WERI-Rb-1 (cell line): Measurements from ENCODE around the gene PKD1L1.
"Not testable (repeated sequence)": the region's sequence is repeated elsewhere in the genome, so short reads cannot be mapped to it uniquely, and the experiment has no call there.

Experiments used
- DNase-seq: peaks from one replicate; pipeline ENCODE4 v3.0.0-alpha.2; 2020
- H3K27ac ChIP-seq: fragments of 250-450 bp; sonication (Bioruptor Pico); 2 replicates; pipeline ENCODE4 v1.5.1; 2020; ENCODE audit warnings: mild to moderate bottlenecking, moderate library complexity
- H3K27me3 ChIP-seq: fragments of 250-450 bp; sonication (Bioruptor Pico); 2 replicates; pipeline ENCODE4 v1.5.1; 2021; ENCODE audit warnings: mild to moderate bottlenecking, low read depth, moderate library complexity; ENCODE audit not compliant: insufficient read depth, severe bottlenecking
- H3K36me3 ChIP-seq: fragments of 250-450 bp; sonication (Bioruptor Pico); 2 replicates; pipeline ENCODE4 v1.5.1; 2020; ENCODE audit warnings: mild to moderate bottlenecking, moderate library complexity
- H3K4me3 ChIP-seq: 2 replicates; pipeline ENCODE4 v1.5.1; 2011; ENCODE audit warnings: low read depth, mild to moderate bottlenecking, control low read depth, low read length
- H3K9me3 ChIP-seq: fragments of 250-450 bp; sonication (Bioruptor Pico); 2 replicates; pipeline ENCODE4 v1.5.1; 2021; ENCODE audit warnings: mild to moderate bottlenecking, moderate library complexity; ENCODE audit not compliant: severe bottlenecking
- TF ChIP-seq, protein P1 (sequence below): IDR thresholded peaks from 2 replicates; pipeline ENCODE4 v1.5.1; 2011; ENCODE audit warnings: low read depth, mild to moderate bottlenecking, control low read depth, inconsistent platforms, low read length

PKD1L1 gene, protein sequence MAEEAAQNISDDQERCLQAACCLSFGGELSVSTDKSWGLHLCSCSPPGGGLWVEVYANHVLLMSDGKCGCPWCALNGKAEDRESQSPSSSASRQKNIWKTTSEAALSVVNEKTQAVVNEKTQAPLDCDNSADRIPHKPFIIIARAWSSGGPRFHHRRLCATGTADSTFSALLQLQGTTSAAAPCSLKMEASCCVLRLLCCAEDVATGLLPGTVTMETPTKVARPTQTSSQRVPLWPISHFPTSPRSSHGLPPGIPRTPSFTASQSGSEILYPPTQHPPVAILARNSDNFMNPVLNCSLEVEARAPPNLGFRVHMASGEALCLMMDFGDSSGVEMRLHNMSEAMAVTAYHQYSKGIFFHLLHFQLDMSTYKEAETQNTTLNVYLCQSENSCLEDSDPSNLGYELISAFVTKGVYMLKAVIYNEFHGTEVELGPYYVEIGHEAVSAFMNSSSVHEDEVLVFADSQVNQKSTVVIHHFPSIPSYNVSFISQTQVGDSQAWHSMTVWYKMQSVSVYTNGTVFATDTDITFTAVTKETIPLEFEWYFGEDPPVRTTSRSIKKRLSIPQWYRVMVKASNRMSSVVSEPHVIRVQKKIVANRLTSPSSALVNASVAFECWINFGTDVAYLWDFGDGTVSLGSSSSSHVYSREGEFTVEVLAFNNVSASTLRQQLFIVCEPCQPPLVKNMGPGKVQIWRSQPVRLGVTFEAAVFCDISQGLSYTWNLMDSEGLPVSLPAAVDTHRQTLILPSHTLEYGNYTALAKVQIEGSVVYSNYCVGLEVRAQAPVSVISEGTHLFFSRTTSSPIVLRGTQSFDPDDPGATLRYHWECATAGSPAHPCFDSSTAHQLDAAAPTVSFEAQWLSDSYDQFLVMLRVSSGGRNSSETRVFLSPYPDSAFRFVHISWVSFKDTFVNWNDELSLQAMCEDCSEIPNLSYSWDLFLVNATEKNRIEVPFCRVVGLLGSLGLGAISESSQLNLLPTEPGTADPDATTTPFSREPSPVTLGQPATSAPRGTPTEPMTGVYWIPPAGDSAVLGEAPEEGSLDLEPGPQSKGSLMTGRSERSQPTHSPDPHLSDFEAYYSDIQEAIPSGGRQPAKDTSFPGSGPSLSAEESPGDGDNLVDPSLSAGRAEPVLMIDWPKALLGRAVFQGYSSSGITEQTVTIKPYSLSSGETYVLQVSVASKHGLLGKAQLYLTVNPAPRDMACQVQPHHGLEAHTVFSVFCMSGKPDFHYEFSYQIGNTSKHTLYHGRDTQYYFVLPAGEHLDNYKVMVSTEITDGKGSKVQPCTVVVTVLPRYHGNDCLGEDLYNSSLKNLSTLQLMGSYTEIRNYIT (N-terminal part only)

DNA sequence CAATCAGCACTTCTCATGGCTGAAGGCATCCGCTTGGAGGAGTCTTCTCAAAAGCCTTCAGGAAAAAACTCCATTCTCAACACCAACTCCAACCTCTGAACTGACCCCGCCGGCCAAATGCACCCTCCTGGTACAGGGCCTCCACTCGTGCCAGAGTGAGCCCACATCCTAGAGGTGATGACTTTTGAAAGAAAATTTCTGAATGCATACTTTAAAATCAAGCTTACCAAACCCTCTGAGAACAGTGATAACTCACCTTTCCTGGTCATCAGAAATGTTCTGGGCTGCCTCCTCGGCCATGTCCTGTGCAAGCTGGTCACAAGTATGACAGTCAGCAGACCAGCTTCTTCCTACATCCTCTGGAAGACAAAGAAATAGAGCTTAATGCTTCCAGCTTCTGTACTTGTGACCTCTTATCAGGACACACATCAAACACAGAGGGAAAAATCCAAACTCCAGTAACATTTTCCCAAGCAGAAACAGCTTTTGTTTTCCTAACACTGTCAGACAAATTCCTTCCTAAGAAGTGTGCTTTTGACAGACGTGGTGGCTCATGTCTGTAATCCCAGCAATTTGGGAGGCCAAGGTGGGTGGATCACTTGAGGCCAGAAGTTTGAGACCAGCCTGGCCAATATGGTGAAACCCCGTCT lies at the start of gene PKD1L1:
TSS of gene PKD1L1 (minus strand) at position 326 of the 650 bp plus-strand sequence. CDS start at position 300, 26 bp downstream.
- H3K27me3 ChIP-seq = no peaks in the 10 kb centered on the region
- H3K9me3 ChIP-seq = no peaks in the 10 kb centered on the region
- no peak within 1 kb of the TSS for H3K27ac ChIP-seq
- H3K36me3 ChIP-seq = no peaks in the 10 kb centered on the region
- no peak within 1 kb of the TSS for H3K4me3 ChIP-seq
- DNase-seq = no peak
- TF ChIP-seq, protein P1, sequence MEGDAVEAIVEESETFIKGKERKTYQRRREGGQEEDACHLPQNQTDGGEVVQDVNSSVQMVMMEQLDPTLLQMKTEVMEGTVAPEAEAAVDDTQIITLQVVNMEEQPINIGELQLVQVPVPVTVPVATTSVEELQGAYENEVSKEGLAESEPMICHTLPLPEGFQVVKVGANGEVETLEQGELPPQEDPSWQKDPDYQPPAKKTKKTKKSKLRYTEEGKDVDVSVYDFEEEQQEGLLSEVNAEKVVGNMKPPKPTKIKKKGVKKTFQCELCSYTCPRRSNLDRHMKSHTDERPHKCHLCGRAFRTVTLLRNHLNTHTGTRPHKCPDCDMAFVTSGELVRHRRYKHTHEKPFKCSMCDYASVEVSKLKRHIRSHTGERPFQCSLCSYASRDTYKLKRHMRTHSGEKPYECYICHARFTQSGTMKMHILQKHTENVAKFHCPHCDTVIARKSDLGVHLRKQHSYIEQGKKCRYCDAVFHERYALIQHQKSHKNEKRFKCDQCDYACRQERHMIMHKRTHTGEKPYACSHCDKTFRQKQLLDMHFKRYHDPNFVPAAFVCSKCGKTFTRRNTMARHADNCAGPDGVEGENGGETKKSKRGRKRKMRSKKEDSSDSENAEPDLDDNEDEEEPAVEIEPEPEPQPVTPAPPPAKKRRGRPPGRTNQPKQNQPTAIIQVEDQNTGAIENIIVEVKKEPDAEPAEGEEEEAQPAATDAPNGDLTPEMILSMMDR = no peak

DNA sequence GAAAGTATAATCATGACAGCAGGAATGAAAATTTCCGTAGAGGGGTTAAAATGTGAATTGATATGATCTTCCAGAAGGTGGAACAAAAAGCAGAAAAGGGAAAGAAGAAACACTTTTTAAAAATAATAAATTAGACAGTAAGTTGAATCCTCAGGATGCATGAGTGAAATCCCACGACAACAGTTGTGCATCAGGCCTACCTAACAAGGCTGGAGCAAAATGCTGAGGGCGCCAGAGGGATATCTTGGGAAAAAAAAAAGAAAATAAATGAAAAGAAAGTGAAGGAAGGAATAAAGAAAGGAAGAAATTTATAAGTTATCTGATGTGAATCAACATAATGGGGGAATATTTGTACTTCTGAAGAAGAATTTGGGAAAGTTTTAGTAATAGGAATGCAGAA lies 44.2 kb upstream of the PKD1L1 start:
- Histone ChIP-seq H3K27ac (peak overlapping the region; percentile 69), H3K4me3 (peak overlapping the region; percentile 41), H3K27me3 (no peaks in the 10 kb centered on the region), H3K36me3 (no peaks in the 10 kb centered on the region), H3K9me3 (no peaks in the 10 kb centered on the region)
- DNase-seq = no peak
- TF ChIP-seq, protein P1 = no peak

DNA sequence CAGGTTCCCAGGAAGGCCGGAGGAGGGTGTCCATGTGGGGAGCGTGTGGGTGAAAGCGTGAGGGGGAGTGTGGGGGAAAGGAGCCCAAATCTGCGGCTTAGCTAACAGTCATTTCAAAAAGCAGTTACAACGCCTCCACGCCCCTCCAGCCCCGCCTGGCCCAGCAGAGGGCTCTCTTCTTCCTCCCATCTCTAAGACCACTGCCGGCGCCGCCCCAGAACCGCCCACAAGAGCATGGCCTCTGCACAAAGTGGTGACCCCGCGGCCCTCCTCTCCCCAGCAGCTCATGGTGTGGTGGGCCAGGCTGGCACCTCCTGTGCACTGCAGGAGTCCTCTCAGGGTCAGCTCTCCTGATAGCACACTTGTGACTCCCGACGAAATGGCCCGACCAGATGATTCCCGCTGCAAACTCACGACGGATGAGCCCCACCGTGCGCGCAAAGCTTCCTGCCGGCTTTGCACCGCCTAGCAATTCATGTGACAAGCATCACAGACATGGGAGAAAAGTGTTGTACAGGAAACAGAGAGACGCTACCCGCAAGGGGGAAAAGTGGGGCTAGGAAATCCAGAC lies 43.6 kb upstream of the PKD1L1 start:
- H3K4me3 ChIP-seq = peak overlapping the region; percentile 41
- peak; percentile 89 for DNase-seq
- no peaks in the 10 kb centered on the region for H3K9me3 ChIP-seq
- H3K27ac ChIP-seq = peak overlapping the region; percentile 69
- TF ChIP-seq, protein P1 = peak; percentile 77
- no peaks in the 10 kb centered on the region for H3K36me3 ChIP-seq
- no peaks in the 10 kb centered on the region for H3K27me3 ChIP-seq

DNA sequence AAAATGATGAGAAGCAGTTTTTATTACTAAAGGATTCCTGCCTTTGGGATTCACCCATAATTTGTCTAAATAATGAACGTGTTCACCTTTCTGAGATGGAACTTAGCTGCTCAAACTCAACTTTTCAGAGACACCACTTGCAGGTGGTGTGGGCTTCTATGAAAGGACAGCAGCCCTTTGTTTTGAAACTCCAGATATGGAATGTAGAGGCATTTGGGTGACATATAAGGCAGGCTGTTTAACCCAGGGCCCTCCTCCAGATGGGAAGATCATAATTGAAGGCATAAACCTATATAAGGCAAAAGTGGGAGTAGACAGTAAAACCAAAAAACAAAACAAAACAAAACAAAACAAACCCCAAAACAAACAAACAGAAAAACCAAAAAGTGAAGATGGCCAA lies 43.0 kb upstream of the PKD1L1 start:
- no peaks in the 10 kb centered on the region for H3K9me3 ChIP-seq
- no peak for DNase-seq
- TF ChIP-seq, protein P1 = no peak
- peak overlapping the region; percentile 69; the same call in 1 of the 2 replicates for H3K27ac ChIP-seq
- no peak overlapping the region for H3K4me3 ChIP-seq
- no peaks in the 10 kb centered on the region for H3K27me3 ChIP-seq
- H3K36me3 ChIP-seq = no peaks in the 10 kb centered on the region

DNA sequence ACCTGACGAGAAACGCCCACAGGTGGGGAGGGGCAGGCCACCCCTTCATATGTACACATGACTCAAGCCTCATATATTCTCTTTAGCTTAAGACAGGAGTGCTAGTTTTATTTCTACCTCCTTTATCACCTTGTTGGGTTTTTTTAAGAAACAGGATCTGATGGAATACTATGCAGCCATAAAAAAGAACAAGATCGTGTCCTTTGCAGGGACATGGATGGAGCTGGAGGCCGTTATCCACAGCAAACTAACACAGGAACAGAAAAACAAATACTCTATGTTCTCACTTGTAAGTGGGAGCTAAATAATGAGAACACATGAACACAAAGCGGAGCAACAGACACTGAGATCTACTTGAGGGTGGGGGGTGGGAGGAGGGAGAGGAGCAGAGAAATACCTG lies 42.3 kb upstream of the PKD1L1 start:
- TF ChIP-seq, protein P1 = no peak
- H3K4me3 ChIP-seq = no peak overlapping the region
- no peaks in the 10 kb centered on the region for H3K36me3 ChIP-seq
- no peaks in the 10 kb centered on the region for H3K27me3 ChIP-seq
- DNase-seq = no peak
- H3K9me3 ChIP-seq = no peaks in the 10 kb centered on the region
- H3K27ac ChIP-seq = no peak overlapping the region

DNA sequence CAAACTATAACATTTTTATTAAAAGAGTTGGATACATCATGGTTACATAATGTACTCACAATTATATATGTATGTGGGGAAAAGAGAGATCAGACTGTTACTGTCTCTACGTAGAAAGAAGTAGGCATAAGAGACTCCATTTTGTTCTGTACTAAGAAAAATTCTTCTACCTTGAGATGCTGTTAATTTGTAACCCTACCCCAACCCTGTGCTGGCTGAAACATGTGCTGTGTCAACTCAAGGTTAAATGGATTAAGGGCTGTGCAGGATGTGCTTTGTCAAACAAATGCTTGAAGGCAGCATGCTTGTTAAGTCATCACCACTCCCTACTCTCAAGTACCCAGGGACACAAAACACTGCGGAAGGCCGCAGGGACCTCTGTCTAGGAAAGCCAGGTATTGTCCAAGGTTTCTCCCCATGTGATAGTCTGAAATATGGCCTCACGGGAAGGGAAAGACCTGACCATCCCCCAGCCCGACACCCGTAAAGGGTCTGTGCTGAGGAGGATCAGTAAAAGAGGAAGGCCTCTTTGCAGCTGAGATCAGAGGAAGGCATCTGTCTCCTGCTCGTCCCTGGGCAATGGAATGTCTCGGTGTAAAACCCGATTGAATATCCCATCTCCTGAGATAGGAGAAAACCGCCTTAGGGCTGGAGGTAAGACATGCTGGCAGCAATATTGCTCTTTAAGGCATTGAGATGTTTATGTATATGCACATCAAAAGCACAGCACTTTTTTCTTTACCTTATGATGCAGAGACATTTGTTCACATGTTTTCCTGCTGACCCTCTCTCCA lies 41.5 kb upstream of the PKD1L1 start:
- H3K27ac ChIP-seq = peak overlapping the region; percentile 12; the same call in 1 of the 2 replicates
- H3K4me3 ChIP-seq, H3K9me3 ChIP-seq, H3K36me3 ChIP-seq, H3K27me3 ChIP-seq: not testable (repeated sequence)
- peak; percentile 51 for DNase-seq
